ENCODE measurements around the gene DUSP9.

Gene DUSP9

DNA sequence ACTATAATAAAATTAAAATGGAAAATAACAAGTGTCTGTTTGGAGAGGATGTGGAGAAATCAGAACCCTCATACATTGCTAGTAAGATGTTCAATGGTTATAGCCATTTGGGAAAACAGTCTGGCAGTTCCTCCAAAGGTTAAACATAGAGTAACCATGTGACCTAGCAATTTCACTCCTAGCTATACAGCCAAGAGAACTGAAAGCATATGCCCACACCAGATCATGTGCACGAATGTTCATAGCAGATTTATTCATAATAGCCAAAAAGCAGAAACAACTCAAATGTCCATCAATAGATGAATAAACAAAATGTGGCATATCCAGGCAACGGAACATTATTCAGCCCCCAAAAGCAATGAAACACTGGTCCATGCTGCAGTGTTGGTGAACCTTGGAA is 38.6 kb upstream of the DUSP9 start:
- Histone ChIP-seq H3K79me2 (ENCODE audit: control insufficient read depth, low read length) (no peaks in the 10 kb centered on the region), H3K9me2 (replicated peaks; ENCODE audit: control insufficient read depth, low read length) (no peaks in the 10 kb centered on the region), H3K36me3 (ENCODE audit: control insufficient read depth, low read length) (no peaks in the 10 kb centered on the region), H3K9me3 (ENCODE audit: control insufficient read depth, insufficient read depth, low read length) (no peaks in the 10 kb centered on the region), H3K4me3 (ENCODE audit: low read length) (no peak overlapping the region), H3K4me1 (ENCODE audit: control insufficient read depth, low read length) (no peaks in the 10 kb centered on the region), H4K20me1 (ENCODE audit: control insufficient read depth, insufficient read depth, low read depth, low read length) (no peaks in the 10 kb centered on the region), H3F3A (ENCODE audit: control insufficient read depth, insufficient read depth) (no peaks in the 10 kb centered on the region), H3K27me3 (ENCODE audit: control insufficient read depth, low read length) (peaks cover 18% of the 10 kb centered on the region), H3K4me2 (ENCODE audit: low read length) (no peak overlapping the region), H3K27ac (ENCODE audit: low read depth, low read length) (no peak overlapping the region)
- TF ChIP-seq, protein P1, sequence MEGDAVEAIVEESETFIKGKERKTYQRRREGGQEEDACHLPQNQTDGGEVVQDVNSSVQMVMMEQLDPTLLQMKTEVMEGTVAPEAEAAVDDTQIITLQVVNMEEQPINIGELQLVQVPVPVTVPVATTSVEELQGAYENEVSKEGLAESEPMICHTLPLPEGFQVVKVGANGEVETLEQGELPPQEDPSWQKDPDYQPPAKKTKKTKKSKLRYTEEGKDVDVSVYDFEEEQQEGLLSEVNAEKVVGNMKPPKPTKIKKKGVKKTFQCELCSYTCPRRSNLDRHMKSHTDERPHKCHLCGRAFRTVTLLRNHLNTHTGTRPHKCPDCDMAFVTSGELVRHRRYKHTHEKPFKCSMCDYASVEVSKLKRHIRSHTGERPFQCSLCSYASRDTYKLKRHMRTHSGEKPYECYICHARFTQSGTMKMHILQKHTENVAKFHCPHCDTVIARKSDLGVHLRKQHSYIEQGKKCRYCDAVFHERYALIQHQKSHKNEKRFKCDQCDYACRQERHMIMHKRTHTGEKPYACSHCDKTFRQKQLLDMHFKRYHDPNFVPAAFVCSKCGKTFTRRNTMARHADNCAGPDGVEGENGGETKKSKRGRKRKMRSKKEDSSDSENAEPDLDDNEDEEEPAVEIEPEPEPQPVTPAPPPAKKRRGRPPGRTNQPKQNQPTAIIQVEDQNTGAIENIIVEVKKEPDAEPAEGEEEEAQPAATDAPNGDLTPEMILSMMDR (IDR thresholded peaks at IDR 0.05; ENCODE audit: low read depth, low read length, poor library complexity, severe bottlenecking) = no peak
- TF ChIP-seq EZH2phosphoT487 (IDR thresholded peaks at IDR 0.05; ENCODE audit: borderline replicate concordance, low read length) = no peak

DNA sequence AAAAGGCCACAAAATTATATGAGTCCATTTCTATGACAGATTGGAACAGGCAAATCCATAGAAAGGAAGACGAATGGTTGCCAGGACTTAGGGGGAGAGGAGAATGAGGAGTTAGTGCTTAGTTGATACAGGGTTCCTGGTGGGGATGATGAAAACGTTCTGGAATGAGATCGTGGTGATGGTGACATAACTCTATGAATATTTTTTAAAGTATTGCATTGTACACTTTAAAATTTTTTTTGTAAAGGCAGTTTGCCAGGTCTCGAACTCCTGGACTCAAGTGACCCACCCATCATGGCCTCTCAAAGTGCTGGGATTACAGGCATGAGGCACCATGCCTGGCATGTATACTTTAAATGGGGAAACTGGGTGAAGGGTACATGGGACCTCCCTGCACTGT is 38.2 kb upstream of the DUSP9 start:
- H3K27me3 ChIP-seq (ENCODE audit: control insufficient read depth, low read length) = peaks cover 19% of the 10 kb centered on the region
- H3K27ac ChIP-seq (ENCODE audit: low read depth, low read length) = no peak overlapping the region
- no peaks in the 10 kb centered on the region for H3F3A ChIP-seq (ENCODE audit: control insufficient read depth, insufficient read depth)
- no peaks in the 10 kb centered on the region for H3K36me3 ChIP-seq (ENCODE audit: control insufficient read depth, low read length)
- H3K9me3 ChIP-seq (ENCODE audit: control insufficient read depth, insufficient read depth, low read length) = no peaks in the 10 kb centered on the region
- no peak for TF ChIP-seq EZH2phosphoT487 (IDR thresholded peaks at IDR 0.05; ENCODE audit: borderline replicate concordance, low read length)
- TF ChIP-seq, protein P1 (IDR thresholded peaks at IDR 0.05; ENCODE audit: low read depth, low read length, poor library complexity, severe bottlenecking) = no peak
- H3K4me2 ChIP-seq (ENCODE audit: low read length) = no peak overlapping the region
- H3K9me2 ChIP-seq (replicated peaks; ENCODE audit: control insufficient read depth, low read length) = no peaks in the 10 kb centered on the region
- no peaks in the 10 kb centered on the region for H3K79me2 ChIP-seq (ENCODE audit: control insufficient read depth, low read length)
- no peak overlapping the region for H3K4me3 ChIP-seq (ENCODE audit: low read length)
- no peaks in the 10 kb centered on the region for H3K4me1 ChIP-seq (ENCODE audit: control insufficient read depth, low read length)
- no peaks in the 10 kb centered on the region for H4K20me1 ChIP-seq (ENCODE audit: control insufficient read depth, insufficient read depth, low read depth, low read length)

DNA sequence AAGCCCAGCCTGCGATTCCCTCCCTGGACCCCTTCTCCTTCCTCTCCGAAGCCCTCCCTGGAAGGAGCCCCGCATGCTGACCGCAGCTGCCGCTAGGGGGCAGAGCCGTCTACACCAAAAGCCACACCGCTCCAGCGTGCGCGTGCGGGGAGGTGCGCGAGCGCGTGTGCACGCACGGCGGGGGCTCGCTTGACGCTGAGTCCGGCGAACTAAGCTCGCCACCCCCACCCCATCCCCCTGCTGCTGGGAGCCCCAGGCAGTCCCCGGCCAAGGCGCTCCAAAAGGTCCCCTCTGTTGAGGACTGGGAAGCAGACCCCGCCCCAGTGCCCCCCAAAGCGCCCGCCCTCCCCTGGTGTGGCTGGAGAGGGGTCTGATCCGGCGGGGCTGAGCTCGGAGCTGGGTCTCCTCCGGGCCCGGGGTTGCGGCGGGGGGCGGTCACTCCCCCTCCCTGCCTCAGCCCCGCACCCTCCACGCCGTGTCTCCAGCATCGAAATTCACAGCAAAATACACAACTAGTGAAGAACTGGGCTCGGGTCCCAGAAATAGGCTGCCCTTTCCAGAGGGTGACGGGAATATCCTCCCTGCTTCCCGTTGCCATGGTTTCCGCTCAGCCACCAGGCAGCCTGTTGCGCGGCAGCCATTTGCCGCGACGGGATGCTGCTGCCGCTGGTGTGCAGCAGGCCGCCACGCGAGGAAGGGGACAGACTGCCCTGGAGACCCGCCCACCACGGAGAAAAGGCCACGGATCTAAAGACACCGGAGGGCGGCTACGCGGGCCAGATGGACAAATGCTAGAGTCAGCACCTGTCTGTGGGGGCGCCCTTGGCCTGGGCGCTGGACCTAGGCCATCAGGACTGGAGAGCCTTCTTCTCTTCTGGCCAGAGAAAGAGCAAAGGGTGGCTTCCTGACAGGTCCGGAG is 36.8 kb upstream of the DUSP9 start:
- Histone ChIP-seq H3K4me3 (ENCODE audit: low read length) (peak overlapping the region; percentile 43; the same call in 1 of the 2 replicates), H3K4me2 (ENCODE audit: low read length) (peak overlapping the region; percentile 50), H4K20me1 (ENCODE audit: control insufficient read depth, insufficient read depth, low read depth, low read length) (no peaks in the 10 kb centered on the region), H3K9me3 (ENCODE audit: control insufficient read depth, insufficient read depth, low read length) (no peaks in the 10 kb centered on the region), H3K36me3 (ENCODE audit: control insufficient read depth, low read length) (no peaks in the 10 kb centered on the region), H3F3A (ENCODE audit: control insufficient read depth, insufficient read depth) (no peaks in the 10 kb centered on the region), H3K27me3 (ENCODE audit: control insufficient read depth, low read length) (peaks cover 19% of the 10 kb centered on the region), H3K79me2 (ENCODE audit: control insufficient read depth, low read length) (no peaks in the 10 kb centered on the region), H3K9me2 (replicated peaks; ENCODE audit: control insufficient read depth, low read length) (no peaks in the 10 kb centered on the region), H3K4me1 (ENCODE audit: control insufficient read depth, low read length) (no peaks in the 10 kb centered on the region), H3K27ac (ENCODE audit: low read depth, low read length) (no peak overlapping the region)
- TF ChIP-seq, protein P1 (IDR thresholded peaks at IDR 0.05; ENCODE audit: low read depth, low read length, poor library complexity, severe bottlenecking) = peak; percentile 61
- no peak for TF ChIP-seq EZH2phosphoT487 (IDR thresholded peaks at IDR 0.05; ENCODE audit: borderline replicate concordance, low read length)

Measured in DOHH2 (cell line).